ENCODE results near the gene GPR15LG.
"Not testable (repeated sequence)": the region's sequence is repeated elsewhere in the genome, so short reads cannot be mapped to it uniquely, and the experiment has no call there.

GPR15LG gene

DNA sequence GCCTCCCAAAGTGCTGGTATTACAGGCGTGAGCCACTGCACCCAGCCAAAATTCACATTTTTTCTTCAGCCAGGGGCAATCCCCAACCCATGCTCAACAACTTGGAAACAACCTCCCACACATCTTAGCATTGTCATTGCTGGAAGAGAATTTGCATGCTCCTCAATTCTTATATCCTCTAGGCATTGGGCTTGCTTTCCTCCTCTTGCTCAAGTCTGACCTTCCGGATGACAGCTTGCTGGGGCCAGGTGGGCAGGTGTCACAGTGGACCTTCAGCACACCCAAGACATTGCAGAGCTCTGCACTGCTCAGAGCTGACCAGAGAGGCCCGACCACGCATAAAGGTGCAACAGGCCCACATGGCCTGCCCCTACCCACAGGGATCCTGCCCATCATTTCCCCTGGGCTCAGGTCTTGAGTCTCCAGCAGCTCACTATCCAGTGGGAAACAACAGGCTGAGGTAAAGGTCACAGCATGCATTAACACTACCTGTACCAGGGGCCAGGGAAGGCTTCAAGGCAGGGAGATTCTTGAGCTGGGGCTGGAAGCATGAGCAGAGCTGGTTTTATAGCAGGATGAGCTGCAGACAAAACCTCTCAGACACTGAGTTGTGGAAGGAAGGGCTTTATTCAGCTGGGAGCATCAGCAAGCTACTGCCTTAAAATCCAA lies 6.8 kb upstream of the GPR15LG start:
- no peak for DNase-seq

DNA sequence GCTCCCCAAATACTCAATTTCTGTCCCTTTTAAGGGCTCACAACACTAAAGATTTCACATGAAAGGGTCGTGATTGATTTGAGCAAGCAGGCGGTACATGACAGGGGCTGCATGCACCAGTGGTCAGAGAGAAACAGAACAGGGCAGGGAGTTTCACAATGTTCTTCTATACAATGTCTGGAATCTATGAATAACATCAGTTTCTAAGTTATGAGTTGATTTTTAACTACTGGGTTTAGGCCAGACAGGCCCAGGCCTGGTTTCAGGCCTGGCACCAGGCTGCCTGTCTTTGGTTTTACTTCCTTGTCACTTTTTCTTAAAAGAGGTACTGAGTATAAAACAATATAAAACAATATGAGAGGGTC lies 6.3 kb upstream of the GPR15LG start:
- DNase-seq = not testable (repeated sequence)

DNA sequence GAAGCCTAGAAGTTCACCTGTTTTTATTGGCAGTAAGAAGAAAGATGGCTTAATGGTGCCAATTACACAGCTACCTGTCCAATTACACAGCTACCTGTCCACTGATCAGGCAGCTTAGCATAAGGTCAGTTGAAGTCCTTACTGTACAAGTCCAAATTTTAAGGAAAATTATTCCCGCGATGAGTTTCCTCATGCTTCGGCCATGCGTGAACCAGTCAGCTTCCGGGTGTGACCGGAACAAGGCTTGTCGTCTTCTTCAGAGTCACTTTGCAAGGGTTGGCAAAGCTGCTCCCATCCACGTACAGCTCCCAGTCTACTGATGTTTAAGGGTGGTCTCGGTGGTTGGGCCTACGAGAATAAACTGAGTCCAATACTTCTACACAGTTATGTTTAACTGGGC lies 5.2 kb upstream of the GPR15LG start:
- not testable (repeated sequence) for DNase-seq

DNA sequence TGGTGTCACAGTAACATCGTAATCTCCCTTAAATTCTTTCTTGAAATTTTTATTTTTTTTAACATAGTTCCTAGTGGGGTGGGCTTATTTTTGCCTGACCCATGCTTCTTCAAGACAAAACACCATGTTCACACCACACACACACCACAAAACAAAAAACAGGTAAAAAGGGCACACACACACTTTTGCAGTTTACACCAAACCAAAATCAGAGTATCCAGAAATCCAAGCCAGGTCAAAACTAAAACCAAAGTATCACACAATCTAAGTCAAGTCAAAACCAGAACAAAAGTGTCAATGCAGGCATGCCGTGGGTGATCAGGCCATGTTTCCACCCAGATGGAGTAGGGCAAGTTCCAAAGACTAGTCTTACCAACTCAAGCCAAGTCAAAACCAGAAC lies 2.4 kb upstream of the GPR15LG start:
- DNase-seq = not testable (repeated sequence)

DNA sequence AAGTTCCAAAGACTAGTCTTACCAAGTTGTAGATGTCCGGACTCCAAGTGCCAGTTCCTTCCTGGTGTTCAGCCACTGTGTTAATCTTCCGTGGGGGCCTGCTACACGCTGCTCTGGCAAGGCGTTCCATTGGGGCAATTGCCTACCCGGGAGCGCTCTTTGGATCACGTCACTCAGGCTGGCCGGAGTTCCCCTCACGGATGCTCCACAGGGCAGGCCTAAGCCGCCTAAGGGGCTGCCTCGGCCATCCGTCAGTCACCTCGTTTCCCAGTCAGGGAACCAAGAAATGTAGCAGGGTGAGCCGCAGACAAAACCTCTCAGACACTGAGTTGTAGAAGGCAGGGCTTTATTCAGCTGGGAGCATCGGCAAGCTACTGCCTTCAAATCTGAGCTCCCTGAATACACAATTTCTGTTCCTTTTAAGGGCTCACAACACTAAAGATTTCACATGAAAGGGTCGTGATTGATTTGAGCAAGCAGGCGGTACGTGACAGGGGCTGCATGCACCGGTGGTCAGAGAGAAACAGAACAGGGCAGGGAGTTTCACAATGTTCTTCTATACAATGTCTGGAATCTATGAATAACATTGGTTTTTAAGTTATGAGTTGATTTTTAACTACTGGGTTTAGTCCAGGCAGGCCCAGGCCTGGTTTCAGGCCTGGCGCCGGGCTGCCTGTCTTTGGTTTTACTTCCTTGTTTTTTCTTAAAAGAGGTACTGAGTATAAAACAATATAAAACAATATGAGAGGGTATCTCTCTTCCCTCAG lies 1.7 kb upstream of the GPR15LG start:
- DNase-seq = not testable (repeated sequence)

DNA sequence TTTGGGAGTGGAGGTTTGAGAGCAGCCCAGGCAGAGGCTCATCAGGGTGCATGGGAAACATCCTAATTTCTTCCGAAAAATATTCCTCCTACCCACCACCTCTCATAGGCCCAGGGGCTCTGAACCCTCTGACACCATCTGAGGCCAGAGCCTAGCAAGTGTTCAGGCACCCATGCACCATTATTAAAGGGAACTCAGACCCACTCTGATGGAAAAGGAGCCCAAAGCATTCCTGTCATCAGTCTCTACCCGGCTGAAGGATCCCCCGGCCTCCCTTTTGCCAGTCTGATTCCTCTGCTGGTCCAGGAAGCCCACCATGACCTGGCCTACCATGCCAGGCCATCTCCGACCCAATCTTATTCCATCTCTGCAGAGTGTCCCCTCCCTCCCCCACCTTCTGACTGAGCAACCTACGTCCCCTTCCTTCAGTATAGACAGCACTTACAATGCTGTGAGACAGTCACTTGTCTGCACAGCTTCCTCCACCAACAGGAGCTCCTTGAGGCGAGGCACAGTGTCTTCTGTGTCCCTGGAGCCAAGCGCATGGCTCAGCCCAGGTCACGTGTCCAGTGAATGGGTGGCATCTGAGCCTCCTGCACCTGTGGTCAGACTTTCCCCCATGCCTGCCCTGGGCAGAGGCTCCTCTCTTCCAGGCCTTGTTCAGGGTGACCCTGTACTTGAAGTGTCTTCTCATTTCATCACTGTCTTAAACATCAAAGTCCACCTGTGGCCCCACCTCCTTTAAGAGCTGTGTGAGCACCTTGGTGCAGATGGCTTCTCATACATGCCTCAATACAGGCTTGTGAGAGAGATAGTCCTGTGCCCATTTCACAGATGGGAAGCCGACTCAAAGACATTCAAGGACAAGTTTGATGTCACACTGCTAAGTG lies 889 bp upstream of the GPR15LG start:
- no peak for DNase-seq

DNA sequence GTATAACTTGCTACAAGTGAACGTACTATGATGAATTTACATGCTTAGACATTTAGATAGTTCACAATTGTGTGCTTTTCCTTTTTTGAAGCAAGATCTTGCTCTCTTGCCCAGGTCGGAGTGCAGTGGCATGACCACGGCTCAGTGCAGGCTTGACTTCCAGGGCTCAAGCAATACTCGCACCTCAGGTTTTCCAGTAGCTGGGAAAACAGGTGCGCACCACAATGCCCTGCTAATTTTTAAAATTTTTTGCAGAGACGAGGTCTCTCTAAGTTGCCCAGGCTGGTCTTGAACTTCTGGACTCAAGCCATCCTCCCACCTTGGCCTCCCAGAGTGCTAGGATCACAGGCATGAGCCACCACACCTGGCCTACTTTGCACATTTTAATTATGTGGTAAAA lies 1.8 kb downstream of the GPR15LG start:
- DNase-seq = no peak

DNA sequence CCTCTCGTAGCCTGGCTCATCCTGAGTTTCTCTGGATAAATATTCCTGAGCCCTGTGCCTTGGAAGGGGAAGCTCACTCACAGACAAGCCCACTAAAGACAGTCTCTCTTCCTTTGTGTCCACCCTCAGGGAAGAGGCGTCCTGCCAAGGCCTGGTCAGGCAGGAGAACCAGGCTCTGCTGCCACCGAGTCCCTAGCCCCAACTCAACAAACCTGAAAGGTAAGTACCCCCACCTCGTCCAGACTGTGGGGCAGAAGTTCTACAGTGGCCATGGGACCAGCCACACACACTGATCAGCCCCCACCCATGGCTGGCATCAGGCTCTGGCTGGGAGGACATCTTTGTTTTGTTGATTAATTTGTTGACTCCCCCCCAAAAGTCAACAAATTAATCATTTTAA lies 2.8 kb downstream of the GPR15LG start:
- no peak for DNase-seq

DNA sequence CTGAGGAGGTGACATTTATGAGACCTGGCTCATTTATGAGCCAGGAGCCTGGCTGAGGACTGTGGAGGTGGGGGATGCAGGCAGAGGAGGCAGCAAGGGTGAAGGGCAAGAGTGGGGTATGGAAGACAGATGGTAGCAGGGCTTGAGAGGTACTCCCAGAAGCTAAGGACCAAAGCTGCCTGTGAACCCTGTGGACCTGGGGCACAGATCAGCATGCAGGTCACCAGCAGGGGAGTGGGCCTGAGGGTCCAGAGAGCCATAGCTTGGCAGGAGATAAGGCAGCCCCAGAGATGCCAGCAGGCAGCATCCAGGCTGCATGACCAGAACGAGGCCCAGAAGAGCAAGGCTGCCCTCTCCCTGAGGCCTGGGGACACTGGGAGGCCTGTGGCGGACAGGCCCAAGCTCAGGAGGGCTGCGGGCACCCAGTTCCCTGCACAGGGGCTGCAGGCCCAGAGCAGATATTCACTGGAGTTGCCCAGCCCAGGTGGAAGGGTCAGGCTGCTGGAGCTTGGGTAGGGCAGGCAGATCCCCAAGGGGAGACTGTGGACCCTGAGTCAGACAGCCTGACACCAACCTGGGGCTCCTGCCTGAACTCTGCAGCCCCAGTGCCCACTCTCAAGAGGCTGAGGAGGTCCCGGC lies 3.4 kb downstream of the GPR15LG start:
- DNase-seq = no peak

DNA sequence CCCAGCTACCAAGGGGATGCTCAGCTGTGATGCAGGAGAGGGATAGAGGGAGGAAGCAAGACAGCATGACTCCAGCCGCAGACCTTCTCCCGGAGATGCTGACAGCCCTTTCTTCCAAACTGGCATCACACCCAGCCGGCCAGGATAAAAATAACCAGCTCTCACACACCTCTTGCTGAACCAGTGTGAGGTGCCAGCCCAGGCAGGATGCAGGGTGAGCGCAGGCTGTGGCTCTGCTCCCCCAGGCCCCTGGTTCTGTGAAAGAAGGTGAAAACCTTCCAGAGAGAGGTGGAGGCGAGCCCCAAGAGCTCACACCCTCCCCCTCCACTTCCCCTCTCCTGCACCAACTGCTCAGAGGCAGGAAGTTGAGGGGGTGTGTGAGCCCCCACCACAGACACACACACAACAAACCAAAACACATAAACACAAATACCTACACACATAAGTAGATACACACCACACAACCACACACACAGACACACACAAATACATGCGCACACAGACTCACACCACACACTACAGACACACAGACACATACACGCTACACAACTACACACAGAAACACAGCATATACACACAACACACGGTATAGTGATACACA lies 4.0 kb downstream of the GPR15LG start:
- no peak for DNase-seq

DNA sequence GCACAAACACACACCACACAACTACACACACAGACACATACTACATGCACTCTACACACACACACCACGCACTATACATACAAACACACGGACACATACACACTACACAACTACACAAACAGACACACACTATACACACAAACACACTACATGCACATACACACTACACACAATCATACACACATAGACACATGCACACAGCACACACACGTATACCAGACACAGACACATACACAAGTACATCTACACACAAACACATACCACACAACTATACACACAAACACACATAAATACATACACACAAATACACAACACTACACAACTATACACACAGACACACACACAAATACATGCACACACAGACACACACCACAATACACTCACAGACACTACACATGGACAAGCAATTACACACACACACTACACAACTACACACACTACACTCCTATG lies 4.6 kb downstream of the GPR15LG start:
- no peak for DNase-seq

DNA sequence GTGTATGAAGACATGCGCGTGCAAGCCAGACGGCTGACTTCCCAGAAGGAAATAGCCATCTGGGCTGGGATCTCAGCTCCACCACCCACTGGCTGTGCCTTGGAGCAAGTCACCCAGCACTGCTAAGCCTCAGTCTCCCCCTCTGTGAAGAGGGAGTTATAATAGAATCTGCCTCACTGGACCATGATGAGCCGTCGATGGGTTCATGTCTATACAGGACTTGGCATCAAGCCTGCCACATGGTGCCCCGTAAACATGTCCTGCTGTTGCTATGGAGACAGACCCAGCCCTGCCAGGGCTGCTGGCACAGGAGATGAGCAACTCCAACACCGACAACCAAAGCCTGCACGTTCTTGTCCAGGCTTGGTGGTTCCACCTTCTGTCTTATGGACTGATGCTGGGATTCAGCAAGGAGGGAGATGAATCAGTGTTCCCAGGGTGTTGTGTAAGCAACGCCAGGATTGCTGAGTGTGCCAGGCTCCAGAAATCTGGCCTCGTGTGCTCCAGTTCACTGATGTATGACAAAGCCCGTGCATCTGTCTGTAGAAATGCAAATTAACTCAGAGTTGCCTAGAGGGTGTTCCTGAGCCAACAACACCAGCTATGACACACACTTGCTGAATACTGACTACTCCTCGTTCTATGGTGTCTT lies 5.6 kb downstream of the GPR15LG start:
- no peak for DNase-seq

DNA sequence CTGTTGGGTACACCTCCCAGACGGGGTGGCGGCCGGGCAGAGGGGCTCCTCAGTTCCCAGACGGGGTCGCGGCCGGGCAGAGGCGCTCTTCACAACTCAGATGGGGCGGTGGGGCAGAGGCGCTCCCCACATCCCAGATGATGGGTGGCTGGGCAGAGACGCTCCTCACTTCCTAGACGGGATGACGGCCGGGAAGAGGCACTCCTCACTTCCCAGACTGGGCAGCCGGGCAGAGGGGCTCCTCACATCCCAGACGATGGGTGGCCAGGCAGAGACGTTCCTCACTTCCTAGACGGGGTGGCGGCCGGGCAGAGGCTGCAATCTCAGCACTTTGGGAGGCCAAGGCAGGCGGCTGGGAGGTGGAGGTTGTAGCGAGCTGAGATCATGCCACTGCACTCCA lies 6.8 kb downstream of the GPR15LG start:
- not testable (repeated sequence) for DNase-seq

DNA sequence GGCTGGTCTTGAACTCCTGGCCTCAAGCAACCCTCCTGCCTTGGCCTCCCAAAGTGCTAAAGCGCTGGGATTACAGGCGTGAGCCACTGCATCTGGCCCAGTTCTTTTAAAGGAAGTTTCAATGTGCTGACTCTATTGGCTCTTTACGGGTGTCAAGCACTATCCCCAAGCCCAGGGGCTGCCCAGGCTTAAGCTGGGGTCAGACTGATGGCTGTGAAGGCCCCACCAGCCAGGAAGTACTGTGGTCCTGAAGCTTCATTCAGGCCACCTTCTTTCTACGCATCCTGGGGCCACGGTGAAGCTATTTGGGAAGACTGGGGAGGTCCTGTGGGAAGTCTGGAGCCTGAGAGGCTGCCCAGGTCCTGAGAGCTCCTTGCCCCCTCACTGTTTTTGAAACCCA lies 8.0 kb downstream of the GPR15LG start:
- no peak for DNase-seq

DNA sequence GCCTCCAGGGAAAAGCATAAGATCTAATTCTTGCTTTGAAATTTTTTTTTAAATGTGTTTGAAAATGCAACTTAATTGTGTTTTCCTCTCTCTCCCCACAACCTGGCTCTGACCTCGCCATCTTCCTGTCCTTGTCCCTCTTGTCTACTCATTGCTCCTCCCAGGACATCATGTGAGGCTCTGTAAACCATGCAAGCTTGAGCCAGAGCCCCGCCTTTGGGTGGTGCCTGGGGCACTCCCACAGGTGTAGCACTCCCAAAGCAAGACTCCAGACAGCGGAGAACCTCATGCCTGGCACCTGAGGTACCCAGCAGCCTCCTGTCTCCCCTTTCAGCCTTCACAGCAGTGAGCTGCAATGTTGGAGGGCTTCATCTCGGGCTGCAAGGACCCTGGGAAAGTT lies 10.9 kb downstream of the GPR15LG start:
- no peak for DNase-seq

DNA sequence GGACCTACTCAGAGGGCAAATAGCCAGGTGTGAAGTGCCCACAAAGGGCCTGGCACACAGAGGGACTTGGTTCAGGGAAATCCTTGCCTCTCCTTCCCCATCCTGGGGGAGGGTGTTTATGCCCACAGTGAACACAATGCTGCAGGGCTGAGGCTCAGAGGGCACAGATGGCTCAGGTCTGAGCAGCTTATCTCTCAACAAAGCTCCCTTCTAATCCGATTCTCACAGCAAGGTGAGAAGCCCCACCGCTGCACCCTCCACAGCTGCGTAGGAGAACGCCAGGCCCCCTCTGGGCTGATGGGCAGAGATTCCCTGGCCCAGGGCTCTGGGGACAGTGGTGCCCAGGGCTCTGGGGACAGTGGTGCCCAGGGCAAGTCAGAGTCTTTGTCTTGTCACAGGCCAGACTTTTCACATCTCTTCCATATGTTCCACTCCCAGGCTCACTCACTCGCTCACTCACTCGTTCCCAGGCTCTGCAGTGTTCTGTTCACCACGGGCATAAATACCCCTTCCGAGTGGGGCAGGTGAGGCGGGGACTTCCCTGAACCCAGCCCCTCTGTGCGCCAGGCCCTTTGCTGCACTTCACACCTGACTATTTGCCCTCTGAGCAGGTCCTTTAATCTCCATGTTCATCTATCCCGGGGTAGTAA lies 12.1 kb downstream of the GPR15LG start:
- DNase-seq = no peak

DNA sequence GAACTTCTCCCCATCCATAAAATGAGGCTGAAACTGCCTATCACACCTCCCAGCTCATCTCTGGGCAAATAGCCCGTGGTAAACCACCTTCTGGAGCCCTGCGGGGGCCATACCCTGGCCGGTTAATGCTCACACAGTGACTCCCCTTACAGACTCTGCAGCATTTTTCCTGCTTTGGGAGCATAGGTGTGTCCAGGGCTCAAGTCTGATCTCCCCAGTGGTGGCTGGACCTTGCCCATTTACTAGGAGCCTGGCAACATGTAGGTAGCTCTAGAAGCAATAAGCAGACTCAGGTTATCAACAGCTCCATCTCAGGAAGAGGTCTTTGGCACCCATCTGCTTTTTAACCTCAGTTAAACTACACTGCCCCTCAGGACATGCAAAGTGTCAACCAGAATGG lies 15.2 kb downstream of the GPR15LG start:
- no peak for DNase-seq

DNA sequence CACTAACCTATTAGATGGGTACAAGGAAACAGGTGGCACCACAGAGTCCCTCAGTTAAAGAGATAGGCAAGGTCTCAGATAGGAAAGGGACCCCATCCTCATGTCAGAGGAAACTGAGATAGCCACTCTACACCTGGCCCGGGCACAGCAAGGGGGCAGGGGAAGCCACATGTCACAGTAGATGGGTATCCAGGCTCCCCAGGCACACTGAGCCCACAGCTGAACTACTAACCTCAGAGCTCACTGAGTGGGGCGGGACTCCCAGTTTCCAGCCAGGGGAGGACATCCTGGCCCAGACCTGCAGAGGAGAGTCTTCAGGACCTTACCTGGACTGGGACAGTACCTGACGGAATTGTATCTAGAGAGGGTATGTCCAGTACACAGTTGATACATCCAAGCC lies 17.0 kb downstream of the GPR15LG start:
- DNase-seq = no peak

DNA sequence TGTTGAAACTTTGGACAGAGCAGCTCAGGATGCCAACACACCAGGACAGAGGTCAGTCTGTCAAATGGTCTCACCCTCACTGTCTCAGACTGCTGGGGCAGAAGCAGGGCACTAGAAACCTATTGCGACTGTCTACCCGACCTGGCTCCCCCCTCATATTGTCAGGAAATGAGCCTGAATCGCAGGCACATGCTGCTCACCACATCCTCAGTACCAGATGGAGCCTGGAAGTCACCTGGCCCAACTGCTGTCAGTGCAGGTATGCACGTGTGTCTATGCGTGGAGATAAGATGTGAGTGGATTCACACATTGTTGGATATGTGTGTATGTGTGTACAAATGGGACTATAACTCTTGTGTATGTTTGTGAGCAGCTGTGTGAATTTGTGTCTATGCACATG lies 17.5 kb downstream of the GPR15LG start:
- no peak for DNase-seq

DNA sequence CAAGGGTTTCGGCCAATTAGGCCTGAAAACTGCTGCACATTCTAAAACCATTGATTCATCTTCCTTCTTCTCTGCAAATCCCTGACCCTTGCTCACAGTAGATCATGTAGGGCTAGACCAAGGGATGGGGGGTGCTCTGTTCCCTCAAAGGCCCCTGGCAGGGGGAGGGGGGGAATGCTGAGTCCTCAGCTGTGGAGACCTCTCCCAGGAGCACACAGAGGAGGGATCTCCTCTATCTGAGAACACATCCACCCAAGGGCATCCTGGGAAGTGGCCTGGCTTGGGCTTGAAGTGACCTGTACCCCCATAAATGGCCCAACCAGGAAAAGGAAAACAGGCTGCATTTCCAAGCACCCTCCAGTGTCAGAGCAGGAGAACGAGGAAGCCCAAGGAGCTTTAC lies 19.7 kb downstream of the GPR15LG start:
- no peak for DNase-seq

DNA sequence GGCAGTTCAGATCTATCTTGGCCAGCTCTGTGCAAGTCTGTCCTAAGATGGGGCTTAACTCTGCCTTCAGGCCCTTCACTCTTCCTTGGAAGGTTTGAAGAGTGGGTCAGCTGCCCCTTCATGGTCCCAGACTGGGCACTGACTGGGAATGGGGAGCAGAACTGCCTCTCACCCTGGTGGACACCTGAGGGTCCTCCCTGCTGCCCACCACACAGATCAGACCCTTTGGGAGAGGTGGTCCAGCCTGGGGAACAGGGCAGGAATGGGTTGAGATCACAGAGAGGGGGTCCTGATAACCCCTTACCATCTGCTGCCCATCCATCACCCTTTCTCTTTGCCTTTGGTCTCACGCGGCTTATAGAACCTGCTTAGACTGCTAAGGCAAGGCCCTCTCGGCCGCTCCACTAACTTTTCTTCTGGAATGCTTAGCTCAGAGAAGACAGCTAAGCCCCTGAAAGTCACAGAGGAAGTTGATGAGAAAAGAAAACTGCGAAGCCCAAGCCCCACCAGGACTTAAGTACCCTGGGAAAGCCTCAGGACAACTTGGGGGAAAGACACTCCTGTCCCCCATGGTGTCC lies 20.3 kb downstream of the GPR15LG start:
- DNase-seq = no peak

All from AML-193 (cell line).